HFFc6 (cell line): ENCODE data around the gene GGA1. TPM values are rescaled to one million over a fixed set of nuclear protein-coding genes. Genes with fewer than 3 reads are reported as not detected.

Experiments
- DNase-seq: peaks from one replicate; pipeline ENCODE4 v3.0.0-alpha.2; 2018
- H3K27ac Mint-ChIP-seq: 2 replicates; pipeline ENCODE4 v1.8.0; 2020; ENCODE audit warnings: mild to moderate bottlenecking, mixed read lengths
- H3K27me3 Mint-ChIP-seq: 2 replicates; pipeline ENCODE4 v1.8.0; 2021; ENCODE audit warnings: mild to moderate bottlenecking, moderate library complexity, mixed read lengths; ENCODE audit not compliant: insufficient read depth
- H3K36me3 Mint-ChIP-seq: 2 replicates; pipeline ENCODE4 v1.8.0; 2021; ENCODE audit warnings: low read depth, mixed read lengths
- H3K4me1 Mint-ChIP-seq: 2 replicates; pipeline ENCODE4 v1.8.0; 2020; ENCODE audit warnings: low read depth, mixed read lengths
- H3K4me3 Mint-ChIP-seq: 2 replicates; pipeline ENCODE4 v1.8.0; 2020; ENCODE audit warnings: mild to moderate bottlenecking, moderate library complexity, mixed read lengths
- H3K9me3 Mint-ChIP-seq: 2 replicates; pipeline ENCODE4 v1.8.0; 2020; ENCODE audit warnings: mild to moderate bottlenecking, mixed read lengths
- CTCF ChIP-seq: fragments of 200-600 bp; sonication (generic); IDR thresholded peaks from 2 replicates; pipeline ENCODE4 v1.5.0; 2021; ENCODE audit warnings: antibody characterized with exemption, mild to moderate bottlenecking
- total RNA-seq, 6 experiments: library from RNA; stranded (reverse); fragmentation: NEBNext Ultra II Directional; extraction: Animal tissue kit (Norgen Biotek cat#: 25700); gene quantifications; 2 replicates in 1 of 6; 3 replicates in 5 of 6; pipeline ENCODE4 v1.2.3, GENCODE V29; 2021

Gene GGA1
- total RNA-seq, 6 experiments from 2014 or later: 37.5 to 45.4 (median 41.5) TPM

GRCh38 chr22:37663521-37664140 is 55.0 kb downstream of the GGA1 start:
- Mint-ChIP-seq H3K27ac (peak overlapping the region; percentile 43; the same call in 1 of the 2 replicates), H3K4me1 (peaks cover 39% of the 10 kb centered on the region), H3K9me3 (no peaks in the 10 kb centered on the region), H3K4me3 (no peak overlapping the region), H3K36me3 (peaks cover 11% of the 10 kb centered on the region; the same call in 1 of the 2 replicates), H3K27me3 (peaks cover 2% of the 10 kb centered on the region)
- TF ChIP-seq CTCF: no peak
- peak; percentile 30 for DNase-seq

- Mint-ChIP-seq H3K4me3 (no peak overlapping the region), H3K27ac (no peak overlapping the region)
Observed at GRCh38 chr22:37664249-37665101, 55.8 kb downstream of the GGA1 start.

GRCh38 chr22:37665487-37665886 is 56.9 kb downstream of the GGA1 start:
- no peak overlapping the region for H3K4me3 Mint-ChIP-seq
- TF ChIP-seq CTCF: no peak
- no peaks in the 10 kb centered on the region for H3K9me3 Mint-ChIP-seq
- peaks cover 11% of the 10 kb centered on the region; the same call in 1 of the 2 replicates for H3K36me3 Mint-ChIP-seq
- DNase-seq: no peak
- H3K27ac Mint-ChIP-seq: no peak overlapping the region
- peaks cover 2% of the 10 kb centered on the region for H3K27me3 Mint-ChIP-seq
- peaks cover 33% of the 10 kb centered on the region for H3K4me1 Mint-ChIP-seq

More at GRCh38 chr22:37664249-37665101, 55.8 kb downstream of the GGA1 start:
- Mint-ChIP-seq H3K4me1 (peaks cover 39% of the 10 kb centered on the region), H3K36me3 (peaks cover 11% of the 10 kb centered on the region; the same call in 1 of the 2 replicates), H3K9me3 (no peaks in the 10 kb centered on the region), H3K27me3 (peaks cover 2% of the 10 kb centered on the region)
- DNase-seq: no peak
- TF ChIP-seq CTCF: no peak

- no peaks in the 10 kb centered on the region for H3K9me3 Mint-ChIP-seq
- TF ChIP-seq CTCF: no peak
- DNase-seq: peak; percentile 12
- peaks cover 2% of the 10 kb centered on the region for H3K27me3 Mint-ChIP-seq
- peaks cover 11% of the 10 kb centered on the region; the same call in 1 of the 2 replicates for H3K36me3 Mint-ChIP-seq
- no peak overlapping the region for H3K4me3 Mint-ChIP-seq
- peaks cover 22% of the 10 kb centered on the region for H3K4me1 Mint-ChIP-seq
- H3K27ac Mint-ChIP-seq: peak overlapping the region; percentile 48
Observed at GRCh38 chr22:37669586-37669985, 61.0 kb downstream of the GGA1 start.

GRCh38 chr22:37672206-37672919 is 63.7 kb downstream of the GGA1 start:
- Mint-ChIP-seq H3K27me3 (peaks cover 12% of the 10 kb centered on the region), H3K27ac (no peak overlapping the region), H3K36me3 (peaks cover 13% of the 10 kb centered on the region), H3K9me3 (no peaks in the 10 kb centered on the region), H3K4me3 (no peak overlapping the region), H3K4me1 (peaks cover 22% of the 10 kb centered on the region)
- DNase-seq: no peak
- no peak for TF ChIP-seq CTCF
